ENCODE data around the gene PSMG4.
A peak's percentile ranks its signal among the peaks of the same experiment; 100 is the strongest.

PSMG4 gene, protein sequence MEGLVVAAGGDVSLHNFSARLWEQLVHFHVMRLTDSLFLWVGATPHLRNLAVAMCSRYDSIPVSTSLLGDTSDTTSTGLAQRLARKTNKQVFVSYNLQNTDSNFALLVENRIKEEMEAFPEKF

DNA sequence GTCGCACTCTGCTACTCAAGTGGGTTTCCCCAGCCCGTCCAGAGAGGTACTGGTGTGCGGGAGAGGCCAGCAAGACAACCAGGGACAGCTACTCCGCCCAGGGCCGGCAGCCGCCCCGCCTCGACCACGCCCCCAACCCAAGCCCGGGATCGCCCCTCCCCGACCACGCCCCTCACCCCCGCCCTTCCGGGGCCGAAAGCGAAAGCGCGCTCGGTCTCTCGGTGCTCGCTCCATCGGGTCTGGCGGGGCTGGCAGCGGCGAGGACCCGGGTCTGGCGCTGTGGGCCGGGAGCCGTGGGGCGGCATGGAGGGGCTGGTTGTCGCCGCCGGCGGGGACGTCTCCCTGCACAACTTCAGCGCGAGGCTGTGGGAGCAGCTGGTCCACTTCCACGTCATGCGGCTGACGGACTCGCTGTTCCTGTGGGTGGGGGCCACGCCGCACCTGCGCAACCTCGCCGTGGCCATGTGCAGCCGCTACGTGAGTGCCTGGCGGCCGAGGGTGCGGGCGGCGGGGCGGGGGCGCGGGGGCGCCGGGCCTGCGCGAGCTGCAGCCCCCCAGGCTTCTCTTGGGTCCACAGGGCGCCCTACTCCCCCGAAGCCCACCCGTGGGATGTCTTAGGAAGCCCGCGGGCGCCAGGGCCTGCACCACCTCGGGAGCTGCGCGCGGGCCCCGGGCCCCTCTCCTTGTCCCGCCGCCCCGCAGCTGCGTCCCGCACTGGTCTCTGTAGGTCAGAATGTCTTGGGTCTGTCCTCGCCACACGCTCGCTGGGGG is at the start of gene PSMG4:
PSMG4 (plus strand) TSS at position 228 of the 771 bp plus-strand sequence; CDS start at position 304, 76 bp downstream.
- peak; percentile 85 to 90 for DNase-seq

DNA sequence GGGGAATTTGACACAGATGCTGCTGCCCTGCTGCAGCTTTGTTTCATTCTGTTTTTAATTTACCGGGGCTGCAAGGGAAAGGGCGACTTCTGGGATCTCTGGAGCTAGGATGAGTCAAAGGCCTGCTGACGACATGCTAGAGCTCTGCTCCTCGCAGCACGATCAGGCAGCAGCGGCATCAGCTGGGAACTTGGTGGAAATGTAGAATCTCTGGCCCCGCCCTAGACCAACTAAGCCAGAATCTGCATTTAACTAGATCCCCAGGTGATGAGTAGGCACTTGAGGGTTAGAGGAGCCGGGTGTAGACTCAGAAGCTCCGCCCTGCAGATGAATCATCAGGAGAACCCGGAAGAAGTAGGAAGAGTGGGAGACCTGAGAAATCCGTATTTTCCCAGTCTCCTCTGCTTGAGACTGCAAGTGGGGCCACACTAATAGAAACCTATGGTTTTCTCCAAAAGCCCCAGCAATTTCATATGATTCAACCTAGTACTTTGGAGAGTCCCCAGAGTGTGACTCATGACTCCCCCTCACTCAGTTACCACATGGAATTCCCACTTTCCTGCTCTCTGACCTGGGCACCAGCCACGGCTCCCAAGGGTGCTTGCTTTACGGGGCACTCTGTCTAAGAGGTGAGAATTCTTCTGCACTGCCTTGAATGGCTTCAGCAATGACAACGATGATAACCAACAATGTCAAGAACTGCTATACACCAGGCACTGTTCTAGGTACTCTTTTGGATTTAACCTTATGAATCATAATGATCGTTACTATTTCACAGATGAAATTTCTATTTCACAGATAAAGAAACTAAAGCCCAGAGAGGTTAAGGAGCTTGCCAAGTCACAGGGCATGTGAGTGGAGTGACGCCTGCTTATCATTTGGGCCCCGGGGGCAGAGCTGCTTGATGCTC is 49.4 kb upstream of the PSMG4 start:
- no peak for DNase-seq

DNA sequence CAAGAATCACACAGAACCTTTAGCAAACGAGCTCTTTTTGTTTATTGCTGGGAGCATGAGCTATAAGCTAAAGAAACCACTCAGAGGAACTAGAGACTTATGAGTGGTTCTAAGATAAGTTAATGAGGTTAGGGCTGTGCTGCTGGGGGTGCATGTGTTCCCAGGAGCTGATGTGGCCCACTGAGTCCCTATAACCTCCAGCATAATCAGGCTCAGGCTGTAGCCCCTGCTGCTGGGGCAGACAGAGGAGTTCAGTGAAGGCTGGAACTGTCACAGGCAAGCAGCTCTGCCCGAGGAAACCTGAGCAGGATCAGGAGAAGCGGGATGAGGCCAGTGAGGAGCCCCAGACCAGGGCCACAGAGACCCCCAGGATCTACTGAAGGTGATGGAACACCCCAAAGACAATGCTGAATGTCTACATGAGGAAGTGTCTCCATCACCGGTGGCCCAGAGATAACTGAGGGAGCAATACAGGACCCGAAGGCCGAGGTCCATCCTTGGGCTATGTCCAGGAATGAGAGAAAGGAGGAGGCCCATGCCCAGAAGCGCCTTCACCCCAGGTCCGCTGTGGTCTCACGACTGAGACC is 48.6 kb upstream of the PSMG4 start:
- no peak for DNase-seq

DNA sequence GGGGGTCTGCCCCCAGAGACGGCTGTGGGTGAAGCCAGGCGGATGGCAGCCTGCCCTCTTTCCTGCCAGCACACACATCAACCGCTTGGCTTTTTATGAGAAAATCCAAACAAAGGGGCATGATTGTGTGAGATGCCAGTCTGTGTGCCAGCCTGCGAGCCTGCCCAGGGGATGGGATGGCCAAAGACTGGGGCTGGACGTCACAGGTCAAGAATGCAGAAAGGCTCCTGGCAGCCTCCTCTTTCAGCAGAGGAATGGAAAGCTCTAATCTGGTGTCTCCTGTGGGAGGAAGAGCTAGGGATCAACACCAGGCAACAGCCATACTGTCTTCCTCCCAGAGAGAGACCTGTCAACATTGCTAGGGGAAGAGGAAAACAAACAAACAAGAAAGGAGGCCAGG is 47.1 kb upstream of the PSMG4 start:
- DNase-seq, result no peak

DNA sequence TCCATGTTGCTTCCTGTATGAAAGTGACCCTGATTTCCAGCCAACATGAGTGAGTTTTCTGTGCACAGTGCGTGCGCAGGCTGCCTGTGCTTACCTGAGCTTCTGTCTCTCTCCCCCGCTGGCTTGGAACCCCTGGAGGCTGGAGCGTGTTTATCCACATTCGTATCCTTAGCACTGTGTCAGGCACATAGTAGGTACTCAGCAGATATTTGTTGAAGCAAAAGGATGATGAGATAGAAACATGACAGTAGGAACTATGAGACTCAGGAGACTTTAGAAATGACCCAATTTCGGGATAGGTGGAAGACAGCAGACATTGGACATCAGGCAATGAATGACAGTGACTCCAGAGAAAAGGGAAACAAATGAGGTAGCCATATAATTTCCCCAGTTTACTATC is 46.5 kb upstream of the PSMG4 start:
- no peak for DNase-seq

DNA sequence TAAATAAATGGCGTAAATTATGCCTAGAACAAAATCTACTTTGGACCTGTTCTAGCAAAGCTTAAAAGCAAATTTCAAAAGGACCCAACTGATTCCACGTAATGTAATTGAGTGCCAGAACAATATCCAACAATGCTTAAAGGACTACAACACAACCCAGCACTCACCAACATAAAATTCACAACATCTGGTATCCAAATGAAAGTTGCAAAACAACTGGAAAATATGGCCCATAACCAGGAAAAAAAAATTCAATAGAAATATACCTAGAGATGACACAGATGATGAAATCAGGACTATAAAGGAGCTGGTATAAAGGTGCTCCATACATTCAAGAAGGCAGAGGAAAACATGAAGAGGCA is 45.4 kb upstream of the PSMG4 start:
- no peak for DNase-seq

DNA sequence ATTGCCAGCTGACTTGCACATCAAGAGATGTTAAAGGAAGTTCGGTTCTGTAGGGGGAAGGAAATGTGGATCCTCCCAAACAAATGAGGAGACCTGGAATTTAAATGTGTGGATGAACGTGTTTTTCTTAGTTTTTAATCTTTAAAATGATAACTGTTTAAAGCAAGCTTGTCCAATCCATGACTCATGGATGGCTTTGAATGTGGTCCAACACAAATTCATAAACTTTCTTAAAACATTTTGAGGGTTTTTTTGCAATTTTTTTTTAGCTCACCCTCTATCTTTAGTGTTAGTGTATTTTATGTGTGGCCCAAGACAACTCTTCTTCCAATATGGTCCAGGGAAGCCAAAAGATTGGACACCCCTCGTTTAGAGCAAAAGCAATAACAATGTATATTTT is 43.8 kb upstream of the PSMG4 start:
- DNase-seq, result no peak

DNA sequence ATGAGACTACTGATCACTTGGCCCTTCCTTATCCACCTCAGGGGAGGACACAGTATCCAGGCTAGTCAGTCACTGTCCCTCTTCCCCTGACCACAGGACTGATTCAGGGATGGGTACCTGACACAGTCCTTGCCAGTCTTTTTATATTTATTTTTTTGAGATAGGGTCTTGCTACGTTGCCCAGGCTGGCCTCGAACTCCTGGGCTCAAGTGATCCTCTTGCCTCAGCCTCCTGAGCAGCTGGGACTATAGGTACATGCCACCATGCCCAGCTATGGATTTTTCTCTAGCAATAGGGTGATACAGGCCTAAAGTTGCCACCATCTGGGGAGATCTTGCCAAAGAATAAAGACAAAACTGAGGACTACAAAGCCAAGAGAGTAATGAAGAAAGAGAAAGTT is 41.5 kb upstream of the PSMG4 start:
- no peak for DNase-seq

DNA sequence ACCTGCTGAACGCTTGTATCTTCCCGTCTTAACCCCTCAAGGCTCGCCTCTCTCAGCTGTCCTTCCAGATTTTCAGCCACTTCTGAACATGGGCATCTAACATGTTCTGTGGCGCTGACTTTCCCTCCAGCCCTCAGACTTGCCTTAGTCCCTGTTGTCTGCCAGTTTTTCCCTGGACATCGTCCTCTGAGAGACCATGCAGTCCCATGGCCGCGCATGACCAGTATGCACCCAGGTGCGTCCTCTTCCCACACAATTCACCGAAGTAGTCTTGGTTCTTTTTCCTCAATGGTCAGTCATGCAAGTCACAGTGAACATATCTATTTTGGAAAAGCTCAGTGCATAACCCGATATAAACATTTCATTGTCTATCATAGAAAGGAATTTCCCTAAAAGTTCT is 40.5 kb upstream of the PSMG4 start:
- no peak for DNase-seq

DNA sequence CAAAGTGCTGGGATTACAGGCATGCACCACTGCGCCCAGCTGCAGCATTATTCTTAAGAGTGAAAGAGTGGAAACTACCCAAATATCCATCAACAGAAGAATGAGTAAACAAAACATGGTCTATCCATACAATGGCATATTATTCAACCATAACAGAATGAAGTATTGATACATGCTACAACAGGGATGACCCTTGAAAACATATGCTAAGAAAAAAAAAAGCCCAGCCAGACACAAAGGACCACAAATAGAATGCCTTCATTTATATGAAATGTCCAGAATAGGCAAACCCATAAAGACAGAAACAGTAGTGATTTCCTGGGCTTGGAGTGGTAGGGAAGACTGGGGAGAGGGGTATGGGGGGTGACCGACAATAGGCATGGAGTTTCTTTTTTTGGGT is 38.4 kb upstream of the PSMG4 start:
- DNase-seq, result no peak

DNA sequence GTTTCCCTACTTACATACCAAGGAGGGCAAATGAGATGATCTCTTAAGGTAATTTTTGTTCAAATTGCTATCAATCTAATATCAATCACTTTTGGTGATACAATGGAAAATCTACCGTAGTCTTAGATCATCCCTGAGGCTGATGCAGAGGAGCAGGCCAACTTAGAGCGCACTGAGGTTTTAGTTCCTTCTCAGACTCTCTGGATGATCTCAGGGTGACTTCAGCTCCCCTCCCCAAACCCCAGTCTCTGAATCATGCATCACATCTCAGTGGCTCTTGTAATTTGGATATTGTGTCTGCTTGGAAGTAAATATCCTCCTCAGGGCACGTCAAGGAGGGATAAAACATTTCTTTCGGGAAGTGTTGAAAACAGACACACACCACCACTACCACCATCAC is 37.2 kb upstream of the PSMG4 start:
- no peak for DNase-seq

DNA sequence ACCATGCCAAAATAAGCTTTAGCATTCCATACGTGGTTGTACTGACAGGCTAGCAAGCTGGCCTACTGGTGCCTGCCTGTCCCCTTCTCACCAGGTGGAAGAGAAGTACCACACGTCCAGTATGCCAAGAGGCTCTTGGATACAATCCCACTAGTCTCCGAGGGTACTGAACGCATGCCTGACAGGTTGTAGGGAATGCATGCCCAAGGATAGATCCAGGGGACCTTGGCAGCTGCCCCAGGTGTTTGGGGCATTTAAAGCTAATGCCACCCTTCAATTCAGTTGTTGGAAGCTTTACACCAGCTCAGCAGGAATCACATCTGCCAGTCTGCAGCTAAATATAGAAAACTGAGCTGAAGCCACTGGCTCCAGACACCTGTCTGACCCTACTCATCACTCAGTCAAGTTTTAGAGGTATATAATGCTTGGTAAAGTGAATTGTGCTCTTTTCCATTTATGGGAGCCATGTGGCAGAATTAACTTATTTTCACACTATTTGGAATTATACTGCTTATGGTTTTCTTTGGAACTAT is 36.2 kb upstream of the PSMG4 start:
- DNase-seq, result peak; percentile 84 to 97

DNA sequence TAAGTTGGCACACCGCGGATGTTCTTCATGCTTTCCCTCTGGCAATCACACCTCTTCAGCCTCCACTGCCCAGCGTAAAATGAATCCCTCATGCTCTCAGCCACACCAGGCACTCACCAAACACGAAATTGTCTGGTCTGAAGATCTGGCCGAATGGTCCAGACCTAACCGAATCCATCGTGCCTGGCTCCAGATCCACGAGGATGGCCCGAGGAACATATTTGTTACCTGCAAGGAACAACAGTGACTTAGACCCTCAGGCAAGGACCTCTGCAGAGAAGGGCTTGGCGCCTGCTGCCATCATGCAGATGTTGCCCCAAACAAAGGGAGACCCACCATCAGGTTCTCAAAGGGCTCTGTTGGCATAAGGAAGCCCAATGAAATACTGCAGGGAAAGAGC is 32.7 kb upstream of the PSMG4 start:
- DNase-seq, result peak in 1 of 2 experiments; percentile 30

DNA sequence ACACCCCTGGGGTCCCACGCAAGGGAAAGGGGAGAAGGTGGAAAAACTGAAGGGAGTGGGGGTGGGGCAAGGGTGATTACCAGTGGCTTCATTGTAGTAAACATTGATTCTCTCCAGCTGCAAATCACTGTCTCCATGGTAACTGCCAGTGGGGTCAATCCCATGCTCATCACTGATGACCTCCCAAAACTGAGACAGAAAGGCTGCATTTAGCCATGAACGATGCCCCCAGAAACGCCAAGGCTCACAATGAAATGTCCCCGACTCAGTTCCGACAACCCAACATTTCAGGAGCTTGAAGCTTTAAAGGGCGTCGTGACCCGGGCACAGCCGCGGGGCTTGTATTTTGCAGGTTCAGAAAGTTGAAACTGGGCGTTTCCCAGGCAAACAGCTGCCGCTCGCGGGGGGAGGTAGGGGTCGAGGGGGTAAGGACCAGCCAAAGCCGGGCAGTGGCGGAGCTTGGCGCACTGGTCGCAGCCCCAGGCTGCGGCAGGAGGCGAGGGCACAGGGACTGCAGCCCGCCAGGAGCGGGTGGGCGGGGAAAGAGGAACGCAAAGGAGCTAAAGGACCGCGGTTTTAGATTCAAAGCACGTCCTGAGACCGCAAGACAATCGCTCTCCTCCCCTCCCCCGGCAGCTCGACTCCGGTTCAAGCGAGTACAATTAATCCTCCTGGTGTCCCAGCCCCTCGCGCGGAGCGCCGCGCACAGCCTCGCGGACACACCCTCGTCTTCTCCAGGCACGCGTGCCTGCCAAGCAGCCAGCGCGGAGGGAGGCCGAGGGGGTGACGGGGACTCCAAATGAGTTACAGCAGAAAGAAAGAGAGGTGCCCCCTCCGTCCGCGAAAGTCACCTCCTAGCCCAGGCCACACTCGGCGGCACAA is 32.0 kb upstream of the PSMG4 start:
- peak; percentile 46 to 59 for DNase-seq

DNA sequence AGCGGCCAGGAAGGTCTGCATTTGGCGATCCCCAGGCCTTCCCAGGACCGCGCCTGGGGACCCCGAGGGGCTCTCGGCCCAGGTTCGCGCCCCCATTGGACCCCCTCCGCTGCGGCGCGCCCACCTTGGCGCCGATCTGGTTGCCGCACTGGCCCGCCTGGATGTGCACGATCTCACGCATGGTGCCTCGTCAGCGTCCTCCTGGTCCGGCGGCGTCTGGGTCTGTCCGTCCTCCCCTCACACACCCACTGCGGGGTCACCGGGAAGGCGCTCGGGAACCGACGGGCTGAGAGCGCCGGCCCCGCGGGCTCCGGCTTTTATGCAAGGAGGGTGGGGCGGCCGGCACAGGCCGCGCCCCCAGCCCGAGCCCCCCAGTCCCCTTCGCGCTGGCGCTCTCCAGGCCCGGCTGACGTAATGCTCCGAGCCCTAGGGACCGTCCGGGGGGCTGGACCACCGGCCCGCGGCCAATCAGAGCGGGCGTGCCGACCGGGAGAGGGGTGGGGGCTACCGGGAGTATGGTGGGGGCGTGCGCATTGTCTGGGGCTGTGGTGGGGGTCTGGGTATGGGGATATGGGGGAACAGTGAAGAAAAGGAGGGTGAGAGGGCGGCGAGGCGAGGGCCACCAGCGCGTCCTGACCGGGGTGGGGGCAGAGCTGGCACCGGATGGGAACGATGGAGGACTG is 31.2 kb upstream of the PSMG4 start, which contains the start of gene TUBB2B:
TUBB2B (minus strand) TSS at position 291 of the 683 bp plus-strand sequence; CDS start at position 181, 110 bp downstream.
- DNase-seq, result peak; percentile 96 to 97

DNA sequence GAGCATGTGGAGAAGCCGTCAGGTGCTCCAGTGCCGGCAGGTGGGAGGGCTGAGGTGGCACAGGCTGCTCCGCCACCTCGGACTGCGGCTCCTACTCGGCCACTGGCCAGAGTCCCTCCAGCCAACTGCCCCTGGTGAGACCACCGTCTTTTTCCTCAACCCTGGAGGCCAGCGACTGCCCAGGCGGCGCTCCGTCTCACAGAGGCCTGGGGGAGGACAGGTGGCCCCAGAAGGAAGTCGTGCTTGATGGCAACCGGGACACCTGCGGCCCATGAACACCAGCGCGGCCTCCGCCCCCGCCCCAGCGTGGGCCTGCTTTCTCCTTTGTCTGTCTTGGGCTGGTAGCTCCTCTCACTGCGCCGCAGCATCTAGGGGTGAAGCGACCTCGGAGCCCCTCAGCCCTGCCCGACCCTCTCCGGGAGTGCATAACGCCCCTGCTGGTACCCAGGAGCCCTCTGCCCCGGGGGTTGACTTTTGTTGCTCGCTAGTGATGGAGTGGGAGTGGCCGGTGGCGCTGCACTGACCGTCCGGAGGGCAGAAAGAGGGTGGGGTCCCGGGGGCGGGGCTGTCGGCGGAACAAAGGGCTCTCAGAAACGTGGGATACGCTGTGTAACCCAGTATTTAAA is 30.6 kb upstream of the PSMG4 start:
- DNase-seq, result peak; percentile 92 to 93

DNA sequence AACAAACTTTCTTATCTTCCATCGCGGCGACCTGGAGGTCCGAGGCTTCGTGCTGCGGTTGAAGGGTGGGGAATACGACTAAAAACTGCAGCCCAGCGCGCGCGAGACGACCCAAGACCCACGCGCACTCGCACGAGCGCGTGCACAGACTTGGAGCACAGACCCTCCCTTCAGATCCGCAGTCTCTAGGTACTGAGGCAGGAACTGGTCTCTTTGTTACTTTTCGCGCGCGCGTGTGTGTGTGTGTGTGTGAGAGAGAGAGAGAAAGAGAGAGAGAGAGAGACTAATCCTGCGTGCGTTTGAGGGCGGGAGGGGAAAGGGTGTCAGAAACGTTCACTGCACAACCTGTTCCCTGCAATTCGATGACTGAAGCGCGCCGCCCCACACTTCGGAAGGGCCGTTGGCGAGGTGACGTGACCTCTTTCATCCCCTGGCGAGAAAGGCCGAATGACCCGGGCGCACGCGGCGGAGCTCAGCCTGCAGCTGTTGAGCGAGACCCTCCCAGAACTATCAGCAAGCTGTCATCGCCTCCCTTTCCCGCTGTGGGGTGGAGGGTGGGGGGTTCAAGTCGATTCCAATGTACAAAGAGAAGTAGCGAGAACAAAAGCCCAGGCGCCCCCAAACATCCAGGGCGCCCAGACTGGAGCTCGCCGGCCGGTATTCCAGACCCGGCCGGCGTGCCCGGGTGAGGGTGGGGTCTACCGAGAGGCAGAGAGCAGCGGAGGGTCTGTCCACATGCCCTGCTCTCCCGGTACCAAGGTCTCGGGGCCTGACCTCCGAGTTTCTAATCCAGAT is 29.8 kb upstream of the PSMG4 start:
- peak; percentile 72 to 86 for DNase-seq

DNA sequence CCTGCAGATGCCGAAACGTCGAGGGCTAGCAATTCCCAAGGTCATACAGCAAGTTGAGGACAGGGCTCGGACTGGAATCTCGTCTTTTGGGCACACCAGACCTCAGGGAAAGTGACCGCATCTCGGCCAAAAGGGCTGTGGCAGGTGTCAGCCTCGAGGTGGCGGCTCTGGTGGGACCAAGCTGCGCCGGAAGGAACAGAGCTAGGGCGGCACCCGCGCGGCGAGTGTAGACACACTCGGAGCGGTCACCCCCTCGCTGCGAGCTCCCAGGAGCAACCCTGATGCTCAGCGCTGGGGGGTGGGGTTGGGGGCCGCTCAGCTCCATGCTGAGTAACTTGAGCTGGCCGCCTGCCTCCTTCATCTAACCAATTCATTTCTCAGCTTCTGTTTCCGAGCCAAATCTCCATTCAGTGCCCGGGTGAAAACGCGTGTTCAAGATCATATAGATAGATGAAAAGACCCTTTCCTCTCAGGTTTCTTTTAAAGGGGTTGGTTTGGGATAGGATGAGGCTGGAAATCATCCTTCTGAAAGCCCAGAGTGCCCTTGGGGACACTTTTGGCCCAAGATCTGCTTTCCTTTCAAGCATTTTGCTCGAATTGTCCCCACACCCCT is 29.1 kb upstream of the PSMG4 start:
- peak; percentile 81 to 85 for DNase-seq

DNA sequence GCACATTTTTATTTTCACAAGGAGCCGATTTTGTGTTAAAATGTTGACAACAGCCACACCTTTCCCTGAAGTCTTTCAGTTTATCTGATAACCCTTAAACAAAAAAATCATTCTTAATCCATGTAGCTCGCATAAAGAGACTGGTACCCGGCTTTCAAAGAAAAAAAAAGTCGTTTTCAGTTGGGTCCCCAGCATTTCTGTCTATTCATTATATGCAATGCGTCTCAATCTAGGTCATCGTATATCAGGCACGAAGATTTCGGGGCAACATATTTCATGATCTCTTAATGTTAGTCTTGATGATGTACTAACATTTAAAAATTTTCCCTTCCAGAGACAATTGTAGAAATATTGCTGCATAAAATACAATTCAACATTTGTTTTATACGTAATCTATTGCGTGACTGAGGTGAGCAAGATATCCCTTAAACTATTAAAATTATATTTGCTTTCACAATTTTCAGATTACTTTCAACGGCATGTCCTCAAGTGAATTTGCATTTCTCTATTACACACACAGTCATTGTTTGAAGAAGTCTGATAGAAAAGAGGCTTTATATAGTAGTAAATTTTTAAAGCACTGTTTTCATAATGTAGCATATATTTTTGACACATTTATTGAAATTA is 28.4 kb upstream of the PSMG4 start:
- no peak for DNase-seq
